Left lung (tissue), 10 donors: ENCODE data around the gene APBB3. TPM values are rescaled to one million over a fixed set of nuclear protein-coding genes. Genes with fewer than 3 reads are reported as not detected.

Experiments used
- ATAC-seq: fragments of 200-7000 bp; cut with Tn5 transposase; one replicate; pipeline ENCODE4 v1.9.1; 2020; ENCODE audit warnings: moderate library complexity
- DNase-seq, 4 donors: peaks; one replicate each; pipeline ENCODE4 v3.0.0-alpha.2; 2013 to 2020
- H3K27ac ChIP-seq, 2 donors: fragments of 200-600 bp; sonication (generic) in 1 of 2; one replicate each; pipeline versions ENCODE4 v1.5.0 to v1.8.0; 2020 to 2021
- H3K27me3 ChIP-seq, 2 donors: fragments of 200-600 bp; sonication (generic) in 1 of 2; one replicate each; pipeline versions ENCODE4 v1.5.0 to v1.8.0; 2020 to 2021
- H3K36me3 ChIP-seq, 2 donors: fragments of 200-600 bp; sonication (generic) in 1 of 2; one replicate each; pipeline versions ENCODE4 v1.5.0 to v1.8.0; 2020 to 2021
- H3K4me1 ChIP-seq, 2 donors: fragments of 200-600 bp; one replicate each; pipeline ENCODE4 v1.8.0; 2021
- H3K4me3 ChIP-seq, 2 donors: fragments of 200-600 bp; sonication (generic) in 1 of 2; one replicate each; pipeline versions ENCODE4 v1.5.0 to v1.8.0; 2020 to 2021; ENCODE audit warnings: mild to moderate bottlenecking in 1 of 2
- H3K9me3 ChIP-seq, 2 donors: fragments of 200-600 bp; sonication (generic) in 1 of 2; one replicate each; pipeline versions ENCODE4 v1.5.0 to v1.8.0; 2020 to 2021
- CTCF ChIP-seq, 2 donors: fragments of 200-600 bp; sonication (generic) in 1 of 2; IDR thresholded peaks; one replicate each; pipeline versions ENCODE4 v1.5.0 to v1.8.0; 2021; ENCODE audit warnings: antibody characterized with exemption in 2 of 2
- intact Hi-C, 2 donors: fragments of 100-400 bp; cut with DNase I; formaldehyde crosslinking; loops; one replicate each; pipeline versions ENCODE4 v1.11.2 to v1.14.2; 2022
- polyA plus RNA-seq, 6 donors: library from polyadenylated mRNA; unstranded; fragments of 120-200 nt; gene quantifications; one replicate each; pipeline ENCODE4 v1.2.1, GENCODE V29; 2013; ENCODE audit not compliant: insufficient read length in 6 of 6
- total RNA-seq, 2 donors: library from RNA; stranded (reverse); fragmentation: NEBNext Ultra II Directional; extraction: Animal tissue kit (Norgen Biotek cat#: 25700); gene quantifications; one replicate each; pipeline ENCODE4 v1.2.1, GENCODE V29; 2021
- donor health status: DM: no; HTN: yes; CAD: no.
- donor health status: DM: no; HTN: no; CAD: no.

APBB3 gene
- total and polyA plus RNA-seq, 8 donors, result 19.6 to 60.1 (median 48.3) TPM

- Histone ChIP-seq H3K36me3 (peaks cover 0 to 28% of the 10 kb centered on the region in 2 donors), H3K4me1 (peaks cover 15 to 51% of the 10 kb centered on the region in 2 donors), H3K27me3 (no peaks in the 10 kb centered on the region), H3K27ac (peak overlapping the region; percentile 90 to 93), H3K4me3 (peak overlapping the region; percentile 70 to 79), H3K9me3 (no peaks in the 10 kb centered on the region)
- ATAC-seq, result peak; percentile 3
- intact Hi-C loops, result no loop called here
- peak in 1 of 4 donors; percentile 65 for DNase-seq
- no peak for TF ChIP-seq CTCF (IDR thresholded peaks at IDR 0.05)
Observed at GRCh38 chr5:140556438-140556837, 8.0 kb downstream of the APBB3 start.

GRCh38 chr5:140555747-140556312 lies 8.6 kb downstream of the APBB3 start:
- intact Hi-C loops, result no loop called here
- Histone ChIP-seq H3K4me3 (peak overlapping the region; percentile 70 to 79), H3K4me1 (peaks cover 15 to 51% of the 10 kb centered on the region in 2 donors), H3K36me3 (peaks cover 0 to 34% of the 10 kb centered on the region in 2 donors), H3K27ac (peak overlapping the region in 1 of 2 donors; percentile 93), H3K9me3 (no peaks in the 10 kb centered on the region), H3K27me3 (no peaks in the 10 kb centered on the region)
- TF ChIP-seq CTCF (IDR thresholded peaks at IDR 0.05), result no peak
- DNase-seq, result no peak
- ATAC-seq, result no peak

GRCh38 chr5:140554454-140554853 lies 9.9 kb downstream of the APBB3 start:
- DNase-seq (no peak), ATAC-seq (no peak)
- intact Hi-C loops, result no loop called here
- Histone ChIP-seq H3K27ac (peak overlapping the region in 1 of 2 donors; percentile 58), H3K4me3 (no peak overlapping the region), H3K4me1 (peaks cover 21 to 59% of the 10 kb centered on the region in 2 donors), H3K27me3 (no peaks in the 10 kb centered on the region), H3K36me3 (peaks cover 0 to 39% of the 10 kb centered on the region in 2 donors), H3K9me3 (no peaks in the 10 kb centered on the region)
- no peak for TF ChIP-seq CTCF (IDR thresholded peaks at IDR 0.05)

- no peak for TF ChIP-seq CTCF (IDR thresholded peaks at IDR 0.05)
- no peak for DNase-seq
- H3K27ac ChIP-seq, result peak overlapping the region in 1 of 2 donors; percentile 58
- H3K27me3 ChIP-seq, result no peaks in the 10 kb centered on the region
- no peak for ATAC-seq
- peaks cover 29 to 67% of the 10 kb centered on the region in 2 donors for H3K4me1 ChIP-seq
- no peak overlapping the region for H3K4me3 ChIP-seq
- H3K36me3 ChIP-seq, result peaks cover 0 to 46% of the 10 kb centered on the region in 2 donors
- no peaks in the 10 kb centered on the region for H3K9me3 ChIP-seq
- intact Hi-C loops, result no loop called here
Observed at GRCh38 chr5:140553657-140554056, 10.7 kb downstream of the APBB3 start.

GRCh38 chr5:140551872-140552271 lies 12.5 kb downstream of the APBB3 start:
- no peak for ATAC-seq
- intact Hi-C loops, result no loop called here

More at GRCh38 chr5:140551872-140552271, 12.5 kb downstream of the APBB3 start:
- TF ChIP-seq CTCF (IDR thresholded peaks at IDR 0.05), result no peak
- DNase-seq, result no peak
- Histone ChIP-seq H3K4me3 (no peak overlapping the region), H3K27ac (no peak overlapping the region), H3K27me3 (no peaks in the 10 kb centered on the region), H3K9me3 (no peaks in the 10 kb centered on the region), H3K36me3 (peaks cover 0 to 46% of the 10 kb centered on the region in 2 donors), H3K4me1 (peaks cover 42 to 76% of the 10 kb centered on the region in 2 donors)
